Renal cortex interstitium (tissue), 11 donors: ENCODE measurements around the gene TAC3. TPM values are rescaled to one million over a fixed set of nuclear protein-coding genes. Genes with fewer than 3 reads are reported as not detected.
"Not testable (repeated sequence)": the region's sequence is repeated elsewhere in the genome, so short reads cannot be mapped to it uniquely, and the experiment has no call there.

Experiments
- DNase-seq, 11 donors: peaks; one replicate each; pipeline ENCODE4 v3.0.0-alpha.2; 2013; ENCODE audit warnings: low read depth in 9 of 11, low spot score in 4 of 11; ENCODE audit errors: extremely low read depth in 1 of 11
- polyA plus RNA-seq, 3 donors: library from polyadenylated mRNA; unstranded; fragments of 120-200 nt; gene quantifications; one replicate each; pipeline ENCODE4 v1.2.1, GENCODE V29; 2013; ENCODE audit not compliant: insufficient read length in 3 of 3

TAC3 gene
- polyA plus RNA-seq, 3 donors: 0.24 to 1.1 (median 0.47) TPM

GRCh38 chr12:56965124-56965523 lies 51.2 kb downstream of the TAC3 start:
- not testable (repeated sequence) for DNase-seq

- DNase-seq: not testable (repeated sequence)
These were observed 52.8 kb downstream of the TAC3 start for GRCh38 chr12:56963557-56963956.

GRCh38 chr12:56962247-56962646 lies 54.1 kb downstream of the TAC3 start:
- not testable (repeated sequence) for DNase-seq

Other genes with a start within 250 kb of the TAC3 start
- under 1 TPM; 0.11 to 0.44 (median 0.22) TPM for gene SDR9C7, start 82.1 kb downstream of the TAC3 start, polyA plus RNA-seq
- 1 to 10 TPM in 1 of 3 donors, under 1 TPM in 2; 0.65 to 1.3 (median 0.75) TPM for gene RDH16, start 58.9 kb downstream of the TAC3 start, polyA plus RNA-seq
- gene ZBTB39, start 10.0 kb downstream of the TAC3 start, polyA plus RNA-seq: 10 to 100 TPM; 10.3 to 13.2 (median 12.9) TPM
- gene MYO1A, start 33.6 kb upstream of the TAC3 start, polyA plus RNA-seq: under 1 TPM; 0.11 to 0.47 (median 0.20) TPM
- 10 to 100 TPM; 23.6 to 26.3 (median 25.9) TPM for gene NEMP1, start 62.3 kb upstream of the TAC3 start, polyA plus RNA-seq
- 10 to 100 TPM; 43.3 to 53.9 (median 52.3) TPM for gene NAB2, start 72.6 kb upstream of the TAC3 start, polyA plus RNA-seq
- 100 to 1,000 TPM in 1 of 3 donors, 10 to 100 TPM in 2; 95.5 to 138 (median 97.6) TPM for gene STAT6, start 94.8 kb upstream of the TAC3 start, polyA plus RNA-seq
- gene LRP1, start 112.0 kb upstream of the TAC3 start, polyA plus RNA-seq: 100 to 1,000 TPM in 1 of 3 donors, 10 to 100 TPM in 2; 60.9 to 106 (median 84.0) TPM
- not detected for gene LRP1-AS, start 131.1 kb upstream of the TAC3 start, polyA plus RNA-seq
- 1 to 10 TPM; 3.0 to 5.6 (median 4.2) TPM for gene NXPH4, start 200.3 kb upstream of the TAC3 start, polyA plus RNA-seq
- 10 to 100 TPM; 69.1 to 86.6 (median 77.3) TPM for gene SHMT2, start 213.2 kb upstream of the TAC3 start, polyA plus RNA-seq
- gene STAC3, start 234.7 kb upstream of the TAC3 start, polyA plus RNA-seq: 1 to 10 TPM; 5.2 to 8.0 (median 6.1) TPM